Spleen (tissue), 11 donors: ENCODE results near the gene RBPJL. TPM values are rescaled to one million over a fixed set of nuclear protein-coding genes. Genes with fewer than 3 reads are reported as not detected.

ENCODE experiments used
- DNase-seq: peaks from one replicate; pipeline ENCODE4 v3.0.0-alpha.2; 2020
- H3K27ac ChIP-seq, 8 donors: fragments of 200-600 bp; sonication (generic) in 7 of 8; 1 replicate in 4 of 8; 2 replicates in 4 of 8; pipeline versions ENCODE4 v1.5.0 to v1.8.0; 2016 to 2021; ENCODE audit warnings: inconsistent platforms in 4 of 8, mild to moderate bottlenecking in 4 of 8, moderate library complexity in 1 of 8
- H3K27me3 ChIP-seq, 7 donors: fragments of 200-600 bp; sonication (generic) in 6 of 7; replicated peaks in 1 of 7; 1 replicate in 4 of 7; 2 replicates in 3 of 7; pipeline versions ENCODE4 v1.5.0 to v1.8.0; 2016 to 2021; ENCODE audit warnings: inconsistent platforms in 3 of 7, mild to moderate bottlenecking in 1 of 7
- H3K36me3 ChIP-seq, 6 donors: fragments of 200-600 bp; sonication (generic) in 5 of 6; 1 replicate in 4 of 6; 2 replicates in 2 of 6; pipeline versions ENCODE4 v1.5.0 to v1.8.0; 2016 to 2021; ENCODE audit warnings: inconsistent platforms in 2 of 6
- H3K4me1 ChIP-seq, 6 donors: fragments of 200-600 bp; sonication (generic) in 5 of 6; 1 replicate in 3 of 6; 2 replicates in 3 of 6; pipeline versions ENCODE4 v1.5.0 to v1.8.0; 2016 to 2021; ENCODE audit warnings: inconsistent platforms in 3 of 6
- H3K4me3 ChIP-seq, 8 donors: fragments of 200-600 bp; sonication (generic) in 7 of 8; 1 replicate in 4 of 8; 2 replicates in 4 of 8; pipeline versions ENCODE4 v1.5.0 to v1.8.0; 2016 to 2021; ENCODE audit warnings: inconsistent platforms in 4 of 8, mild to moderate bottlenecking in 4 of 8, moderate library complexity in 2 of 8
- H3K9me3 ChIP-seq, 8 donors: fragments of 200-600 bp; sonication (generic) in 7 of 8; 1 replicate in 4 of 8; 2 replicates in 4 of 8; pipeline versions ENCODE4 v1.5.0 to v1.8.0; 2016 to 2021; ENCODE audit warnings: inconsistent platforms in 4 of 8
- CTCF ChIP-seq, 11 experiments: fragments of 200-600 bp in 7 of 11; fragments of 450-650 bp in 4 of 11; sonication (generic) in 4 of 11; IDR thresholded peaks in 8 of 11; conservative IDR thresholded peaks in 3 of 11; 1 replicate in 7 of 11; 2 replicates in 4 of 11; pipeline versions ENCODE4 v1.4.0 to v1.8.0; 2016 to 2021; ENCODE audit warnings: antibody characterized with exemption in 11 of 11, inconsistent platforms in 4 of 11, mild to moderate bottlenecking in 1 of 11
- POLR2A ChIP-seq, 3 donors: fragments of 450-650 bp; IDR thresholded peaks; one replicate each; pipeline ENCODE4 v1.5.1; 2017; ENCODE audit warnings: antibody characterized with exemption in 3 of 3, mild to moderate bottlenecking in 1 of 3
- POLR2AphosphoS5 ChIP-seq, 3 donors: sonication (generic); formaldehyde crosslinking; IDR thresholded peaks; one replicate each; pipeline ENCODE4 v1.5.1; 2017; ENCODE audit warnings: antibody characterized with exemption in 3 of 3
- WGBS, 5 donors: extraction: QIAGEN DNeasy Blood & Tissue Kit in 3 of 5; methylation state at CpG; one replicate each; pipeline versions ENCODE4 v1.1.5 to v1.1.7; 2013 to 2018; 5-methylcytosine and 5-hydroxymethylcytosine counted together
- intact Hi-C: fragments of 100-400 bp; cut with DNase I; formaldehyde crosslinking; loops from one replicate; pipeline ENCODE4 v1.15.0; 2023; ENCODE audit warnings: low total_unique reads
- polyA plus RNA-seq, 3 donors: library from polyadenylated mRNA; stranded (reverse); fragments of 200-250 nt; gene quantifications; one replicate each; pipeline ENCODE4 v1.2.1, GENCODE V29; 2013
- total RNA-seq, 7 donors: library from RNA; depleted of rRNA in 3 of 7; stranded (reverse); fragments of >200 nt in 3 of 7; fragmentation: NEBNext Ultra II Directional in 4 of 7; extraction: Animal tissue kit (Norgen Biotek cat#: 25700) in 4 of 7; gene quantifications; one replicate each; pipeline versions ENCODE4 v1.1.0 to v1.2.1, GENCODE V29; 2016 to 2021
- donor health status: healthy with polysubstance abuse.
- donor health status: DM: no; HTN: no; CAD: no; lungs with moderate emphysema.
- donor health status: DM: no; HTN: no; CAD: no.
- donor health status: Bipolar disorder and iron deficiency.
- donor health status: healthy.
- donor health status: DM: no; HTN: no; CAD: no.
- donor health status: DM: yes; HTN: yes; CAD: no.

Gene RBPJL
- total and polyA plus RNA-seq, 10 donors = 0.05 to 0.09 TPM; not detected in 8

GRCh38 chr20:45354423-45355208 is 48.0 kb downstream of the RBPJL start:
- H3K4me1 ChIP-seq = peaks cover 0 to 31% (median 22%) of the 10 kb centered on the region in 6 donors
- no peak for TF ChIP-seq POLR2AphosphoS5 (IDR thresholded peaks at IDR 0.05)
- no peak for TF ChIP-seq CTCF (IDR thresholded peaks at IDR 0.05 in 8 of 11, conservative IDR thresholded peaks at IDR 0.05 in 3 of 11)
- no peak for TF ChIP-seq POLR2A (IDR thresholded peaks at IDR 0.05)
- H3K36me3 ChIP-seq = no peaks in the 10 kb centered on the region
- DNase-seq = no peak
- no peaks in the 10 kb centered on the region for H3K9me3 ChIP-seq
- WGBS, 5 donors = 70 to 85% (median 76%) methylated on average over 9 of the region's 9 CpGs
- peak overlapping the region in 5 of 8 donors; percentile 27 to 63 (median 32) for H3K27ac ChIP-seq
- intact Hi-C loops = no loop called here
- H3K27me3 ChIP-seq = no peaks in the 10 kb centered on the region
- no peak overlapping the region for H3K4me3 ChIP-seq

DNA sequence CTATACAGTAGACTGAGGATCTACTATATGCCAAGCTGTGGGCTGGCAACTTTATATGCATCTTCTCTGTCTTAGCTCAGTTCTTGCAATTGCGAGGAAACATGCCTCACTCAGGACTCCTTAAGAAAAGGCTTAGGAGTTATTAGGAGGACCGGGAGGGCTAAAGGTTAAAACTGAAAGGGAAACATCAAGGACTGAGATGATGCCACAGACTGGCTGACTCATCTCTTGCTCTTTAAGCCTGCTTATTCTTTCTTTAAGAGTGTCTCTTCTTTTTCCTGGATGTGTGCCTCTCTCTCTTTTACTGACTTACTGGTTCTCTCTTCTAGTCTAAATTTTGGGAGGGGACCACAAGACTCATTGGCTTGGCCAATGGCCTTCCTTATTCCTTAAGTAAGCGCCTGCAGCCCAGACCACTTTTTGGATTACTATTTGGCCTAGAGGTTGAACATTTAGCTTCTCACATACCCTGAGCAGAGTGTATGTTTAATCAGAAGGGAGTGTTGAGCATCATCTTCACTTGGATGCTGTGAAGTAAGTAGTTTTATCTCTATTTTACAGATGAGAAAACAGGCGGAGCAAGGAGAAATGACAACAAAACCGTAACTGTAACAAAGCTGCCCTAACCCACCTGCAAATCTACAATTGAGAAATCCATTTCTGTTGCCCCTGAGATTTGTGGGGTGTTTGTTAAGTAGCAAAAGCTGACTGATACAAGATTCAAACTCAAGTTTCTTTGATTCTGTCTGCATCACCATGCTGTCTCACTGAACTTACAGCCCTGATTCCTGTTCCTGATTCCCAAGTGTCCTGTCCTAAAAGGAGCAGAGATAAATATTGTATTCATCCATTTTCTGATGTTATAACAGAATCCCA is 48.8 kb downstream of the RBPJL start:
- Histone ChIP-seq H3K4me3 (no peak overlapping the region), H3K27me3 (no peaks in the 10 kb centered on the region), H3K4me1 (peaks cover 0 to 39% (median 26%) of the 10 kb centered on the region in 6 donors), H3K36me3 (no peaks in the 10 kb centered on the region), H3K9me3 (no peaks in the 10 kb centered on the region), H3K27ac (peak overlapping the region in 5 of 8 donors; percentile 27 to 63 (median 32))
- no peak for TF ChIP-seq POLR2A (IDR thresholded peaks at IDR 0.05)
- TF ChIP-seq POLR2AphosphoS5 (IDR thresholded peaks at IDR 0.05) = no peak
- TF ChIP-seq CTCF (IDR thresholded peaks at IDR 0.05 in 8 of 11, conservative IDR thresholded peaks at IDR 0.05 in 3 of 11) = no peak
- intact Hi-C loops = no loop called here
- 45 to 84% (median 65%) methylated on average over 5 of the region's 5 CpGs for WGBS, 5 donors
- no peak for DNase-seq

DNA sequence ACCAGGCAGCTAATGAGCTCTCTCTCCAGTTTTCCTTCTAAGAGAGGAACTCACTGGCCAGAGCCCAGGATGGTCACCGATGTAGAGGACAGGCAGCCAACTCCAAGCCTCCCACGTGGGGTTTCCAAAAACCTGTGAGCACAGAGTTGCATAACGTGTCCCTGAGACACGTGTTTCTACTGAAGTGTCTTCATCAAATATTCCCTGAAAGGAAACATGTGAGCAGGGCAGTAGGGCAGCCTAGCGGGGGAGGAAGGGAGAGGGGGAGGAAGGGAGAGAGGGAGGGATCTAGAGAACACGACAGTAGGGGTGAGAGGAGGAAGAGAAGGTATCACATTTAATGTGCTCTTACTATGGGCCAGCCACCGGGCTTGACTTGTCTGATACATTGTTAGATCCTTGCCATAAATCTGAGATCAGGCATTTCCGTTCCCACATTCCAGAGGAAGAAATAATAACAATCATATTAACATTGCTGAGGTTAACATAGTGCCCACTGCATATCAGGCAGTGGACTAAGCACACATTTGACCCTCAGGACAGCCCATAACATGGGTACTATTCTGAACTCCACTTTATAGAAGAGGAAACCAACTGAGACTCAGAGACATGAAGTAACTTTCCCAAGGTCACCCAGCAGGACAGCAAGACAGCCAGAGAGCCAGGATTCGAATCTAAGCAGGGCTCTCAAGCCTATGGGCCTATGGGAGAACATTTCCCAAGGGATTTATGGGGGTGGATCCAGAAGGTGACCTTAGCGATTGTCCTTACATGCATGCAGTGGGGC is 51.8 kb downstream of the RBPJL start:
- intact Hi-C loops = no loop called here
- whole genome bisulfite sequencing, 5 donors = 30 to 40% (median 31%) methylated on average over 10 of the region's 10 CpGs
- Histone ChIP-seq H3K4me3 (no peak overlapping the region), H3K36me3 (no peaks in the 10 kb centered on the region), H3K27me3 (no peaks in the 10 kb centered on the region), H3K9me3 (no peaks in the 10 kb centered on the region), H3K27ac (peak overlapping the region; percentile 6 to 96 (median 75)), H3K4me1 (peaks cover 4 to 62% (median 45%) of the 10 kb centered on the region in 6 donors)
- DNase-seq = no peak
- TF ChIP-seq POLR2A (IDR thresholded peaks at IDR 0.05) (no peak), POLR2AphosphoS5 (IDR thresholded peaks at IDR 0.05) (peak in 2 of 3 donors; percentile 16 to 72), CTCF (IDR thresholded peaks at IDR 0.05 in 8 of 11, conservative IDR thresholded peaks at IDR 0.05 in 3 of 11) (no peak)
